H9 (cell line): ENCODE data around the gene PRSS16. TPM values are rescaled to one million over a fixed set of nuclear protein-coding genes. Genes with fewer than 3 reads are reported as not detected.
"Not testable (repeated sequence)": the region's sequence is repeated elsewhere in the genome, so short reads cannot be mapped to it uniquely, and the experiment has no call there.

Experiments used
- DNase-seq: peaks from one replicate; pipeline ENCODE4 v3.0.0-alpha.2; 2017
- H2AFZ ChIP-seq: one replicate; pipeline ENCODE4 v1.6.1; 2013; ENCODE audit warnings: mild to moderate bottlenecking, low read length, control low read depth, moderate library complexity
- H2AK5ac ChIP-seq: 2 replicates; pipeline ENCODE4 v1.6.1; 2013; ENCODE audit warnings: low read length, control low read depth, mixed read lengths; ENCODE audit not compliant: insufficient read length
- H2BK120ac ChIP-seq: one replicate; pipeline ENCODE4 v1.6.1; 2013; ENCODE audit warnings: low read depth, mild to moderate bottlenecking, low read length, control low read depth, inconsistent platforms; ENCODE audit not compliant: poor library complexity, severe bottlenecking
- H2BK12ac ChIP-seq: 2 replicates; pipeline ENCODE4 v1.6.1; 2013; ENCODE audit warnings: low read length, control low read depth, mixed read lengths, low read depth; ENCODE audit not compliant: insufficient read length
- H2BK15ac ChIP-seq: 2 replicates; pipeline ENCODE4 v1.6.1; 2013; ENCODE audit warnings: low read depth, low read length, control low read depth
- H2BK20ac ChIP-seq: one replicate; pipeline ENCODE4 v1.6.1; 2013; ENCODE audit warnings: low read depth, mild to moderate bottlenecking, low read length, control low read depth, inconsistent platforms; ENCODE audit not compliant: poor library complexity, severe bottlenecking
- H2BK5ac ChIP-seq: 2 replicates; pipeline ENCODE4 v1.6.1; 2013; ENCODE audit warnings: low read length, control low read depth, mixed read lengths; ENCODE audit not compliant: insufficient read length
- H3K14ac ChIP-seq: 2 replicates; pipeline ENCODE4 v1.6.1; 2013; ENCODE audit warnings: low read length, control low read depth; ENCODE audit not compliant: insufficient read depth
- H3K18ac ChIP-seq: 2 replicates; pipeline ENCODE4 v1.6.1; 2013; ENCODE audit warnings: low read depth, mild to moderate bottlenecking, mixed read lengths, low read length, control low read depth; ENCODE audit not compliant: insufficient read length
- H3K23ac ChIP-seq: 2 replicates; pipeline ENCODE4 v1.6.1; 2013; ENCODE audit warnings: low read length, control low read depth, mixed read lengths, low read depth; ENCODE audit not compliant: insufficient read length
- H3K23me2 ChIP-seq: 2 replicates; pipeline ENCODE4 v1.6.1; 2013; ENCODE audit warnings: low read depth, mild to moderate bottlenecking, mixed read lengths, low read length, control low read depth; ENCODE audit not compliant: insufficient read length, poor library complexity, severe bottlenecking
- H3K27ac ChIP-seq: 2 replicates; pipeline ENCODE4 v1.5.1; 2013; ENCODE audit warnings: low read length, control low read depth, mixed read lengths, low read depth; ENCODE audit not compliant: insufficient read length
- H3K27me3 ChIP-seq: 2 replicates; pipeline ENCODE4 v1.6.1; 2013; ENCODE audit warnings: low read length, control low read depth, inconsistent platforms; ENCODE audit not compliant: insufficient read depth
- H3K4ac ChIP-seq: 2 replicates; pipeline ENCODE4 v1.6.1; 2013; ENCODE audit warnings: low read depth, mild to moderate bottlenecking, control low read depth, inconsistent platforms, low read length, moderate library complexity
- H3K4me1 ChIP-seq: 2 replicates; pipeline ENCODE4 v1.6.1; 2013; ENCODE audit warnings: low read length, control low read depth, inconsistent platforms; ENCODE audit not compliant: insufficient read depth
- H3K4me2 ChIP-seq: 2 replicates; pipeline ENCODE4 v1.6.1; 2013; ENCODE audit warnings: low read length, control low read depth, mixed read lengths; ENCODE audit not compliant: insufficient read length, insufficient read depth
- H3K56ac ChIP-seq: 2 replicates; pipeline ENCODE4 v1.6.1; 2013; ENCODE audit warnings: low read depth, mild to moderate bottlenecking, mixed read lengths, low read length, control low read depth; ENCODE audit not compliant: insufficient read length
- H3K79me1 ChIP-seq: 2 replicates; pipeline ENCODE4 v1.6.1; 2013; ENCODE audit warnings: low read depth, mild to moderate bottlenecking, moderate library complexity, low read length, control low read depth, inconsistent platforms; ENCODE audit not compliant: insufficient read depth, poor library complexity, severe bottlenecking
- H3K79me2 ChIP-seq: 2 replicates; pipeline ENCODE4 v1.6.1; 2013; ENCODE audit warnings: low read length, control low read depth, inconsistent platforms; ENCODE audit not compliant: insufficient read depth
- H3K9ac ChIP-seq: 2 replicates; pipeline ENCODE4 v1.6.1; 2013; ENCODE audit warnings: low read length, control low read depth, mixed read lengths; ENCODE audit not compliant: insufficient read length; ENCODE audit errors: extremely low read depth
- H3K9me3 ChIP-seq: one replicate; pipeline ENCODE4 v1.6.1; 2013; ENCODE audit warnings: low read depth, low read length, inconsistent platforms; ENCODE audit not compliant: control insufficient read depth
- H3T11ph ChIP-seq: one replicate; pipeline ENCODE4 v1.6.1; 2013; ENCODE audit warnings: mild to moderate bottlenecking, low read length, control low read depth, inconsistent platforms
- H4K20me1 ChIP-seq: one replicate; pipeline ENCODE4 v1.6.1; 2013; ENCODE audit not compliant: control insufficient read depth, insufficient read length, insufficient read depth
- H4K5ac ChIP-seq: 2 replicates; pipeline ENCODE4 v1.6.1; 2013; ENCODE audit warnings: low read depth, mild to moderate bottlenecking, mixed read lengths, low read length, control low read depth; ENCODE audit not compliant: insufficient read length
- H4K8ac ChIP-seq: replicated peaks from 2 replicates; pipeline ENCODE4 v1.6.1; 2013; ENCODE audit warnings: low read length, control low read depth, mixed read lengths, low read depth; ENCODE audit not compliant: insufficient read length
- H4K91ac ChIP-seq: 2 replicates; pipeline ENCODE4 v1.6.1; 2013; ENCODE audit warnings: low read depth, mild to moderate bottlenecking, moderate library complexity, mixed read lengths, low read length, control low read depth; ENCODE audit not compliant: insufficient read length
- H3K27ac Mint-ChIP-seq, 3 experiments: 2 replicates in 2 of 3; 3 replicates in 1 of 3; pipeline ENCODE4 v1.8.0; 2020 to 2021; ENCODE audit warnings: mixed read lengths in 3 of 3, mild to moderate bottlenecking in 1 of 3, moderate library complexity in 1 of 3
- H3K27me3 Mint-ChIP-seq: 2 replicates; pipeline ENCODE4 v1.8.0; 2021; ENCODE audit warnings: low read depth, mild to moderate bottlenecking, moderate library complexity, mixed read lengths
- H3K36me3 Mint-ChIP-seq, 3 experiments: 2 replicates in 2 of 3; 3 replicates in 1 of 3; pipeline ENCODE4 v1.8.0; 2020 to 2021; ENCODE audit warnings: low read depth in 3 of 3, mixed read lengths in 3 of 3; ENCODE audit not compliant: insufficient read depth in 1 of 3
- H3K4me1 Mint-ChIP-seq, 2 experiments: 2 replicates each; pipeline ENCODE4 v1.8.0; 2020; ENCODE audit warnings: mixed read lengths in 2 of 2
- H3K4me3 Mint-ChIP-seq, 2 experiments: 2 replicates in 1 of 2; 3 replicates in 1 of 2; pipeline ENCODE4 v1.8.0; 2020 to 2021; ENCODE audit warnings: mild to moderate bottlenecking in 2 of 2, mixed read lengths in 2 of 2, moderate library complexity in 1 of 2
- H3K9me3 Mint-ChIP-seq, 2 experiments: 2 replicates in 1 of 2; 3 replicates in 1 of 2; pipeline ENCODE4 v1.8.0; 2020; ENCODE audit warnings: mild to moderate bottlenecking in 2 of 2, mixed read lengths in 2 of 2, moderate library complexity in 1 of 2
- WGBS: extraction: QIAGEN DNeasy Blood & Tissue Kit; methylation state at CpG from one replicate; pipeline ENCODE4 v1.1.7; 2013; ENCODE audit warnings: missing lambda C conversion rate, low lambda C conversion rate, mixed read lengths; ENCODE audit not compliant: insufficient read length; ENCODE audit errors: extremely low coverage; 5-methylcytosine and 5-hydroxymethylcytosine counted together
- total RNA-seq: library from RNA; stranded (reverse); gene quantifications from 2 replicates; pipeline ENCODE4 v1.2.1, GENCODE V29; 2021
- TF ChIP-seq, protein P1 (sequence below): fragments of 200-600 bp; sonication (generic); conservative IDR thresholded peaks from 3 replicates; pipeline ENCODE4 v1.8.0; 2021; ENCODE audit warnings: antibody characterized with exemption, mild to moderate bottlenecking

PRSS16 gene
- total RNA-seq, 1 experiment from 2014 or later = 14.8 TPM

DNA sequence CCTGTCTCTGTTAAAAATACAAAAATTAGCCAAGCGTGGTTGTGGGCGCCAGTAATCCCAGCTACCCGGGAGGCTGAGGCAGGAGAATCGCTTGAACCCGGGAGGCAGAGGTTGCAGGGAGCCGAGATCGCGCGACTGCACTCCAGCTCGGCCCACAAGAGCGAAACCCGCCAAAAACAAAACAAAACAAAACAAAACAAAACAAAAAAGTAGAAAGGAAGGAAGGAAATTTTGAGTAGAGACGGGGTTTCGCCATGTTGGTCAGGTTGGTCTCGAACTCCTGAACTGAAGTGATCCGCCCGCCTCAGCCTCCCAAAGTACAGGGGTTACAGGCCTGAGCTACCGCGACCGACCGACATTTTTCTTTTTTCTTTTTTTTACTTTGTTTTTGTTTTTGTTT is 30.6 kb upstream of the PRSS16 start:
- WGBS = no CpG with 5 or more reads among the region's 21 CpGs
- no peaks in the 10 kb centered on the region for H3K27me3 ChIP-seq
- H2BK120ac ChIP-seq = no peak overlapping the region
- no peak overlapping the region for H2BK12ac ChIP-seq
- no peaks in the 10 kb centered on the region for H3K79me2 ChIP-seq
- no peak overlapping the region for H3K18ac ChIP-seq
- no peak overlapping the region for H2BK5ac ChIP-seq
- H2BK20ac ChIP-seq = no peak overlapping the region
- H3K4me1 Mint-ChIP-seq = peaks cover 0 to under 1% of the 10 kb centered on the region in 2 experiments; a peak in 1 of 4 replicates
- no peak overlapping the region for H2AK5ac ChIP-seq
- no peak for DNase-seq
- H3K14ac ChIP-seq = no peak overlapping the region
- no peak overlapping the region for H4K5ac ChIP-seq
- no peak overlapping the region for H4K91ac ChIP-seq
- no peak overlapping the region for H3K4ac ChIP-seq
- no peak overlapping the region for H2AFZ ChIP-seq
- no peak overlapping the region for H3K4me3 Mint-ChIP-seq
- TF ChIP-seq, protein P1, sequence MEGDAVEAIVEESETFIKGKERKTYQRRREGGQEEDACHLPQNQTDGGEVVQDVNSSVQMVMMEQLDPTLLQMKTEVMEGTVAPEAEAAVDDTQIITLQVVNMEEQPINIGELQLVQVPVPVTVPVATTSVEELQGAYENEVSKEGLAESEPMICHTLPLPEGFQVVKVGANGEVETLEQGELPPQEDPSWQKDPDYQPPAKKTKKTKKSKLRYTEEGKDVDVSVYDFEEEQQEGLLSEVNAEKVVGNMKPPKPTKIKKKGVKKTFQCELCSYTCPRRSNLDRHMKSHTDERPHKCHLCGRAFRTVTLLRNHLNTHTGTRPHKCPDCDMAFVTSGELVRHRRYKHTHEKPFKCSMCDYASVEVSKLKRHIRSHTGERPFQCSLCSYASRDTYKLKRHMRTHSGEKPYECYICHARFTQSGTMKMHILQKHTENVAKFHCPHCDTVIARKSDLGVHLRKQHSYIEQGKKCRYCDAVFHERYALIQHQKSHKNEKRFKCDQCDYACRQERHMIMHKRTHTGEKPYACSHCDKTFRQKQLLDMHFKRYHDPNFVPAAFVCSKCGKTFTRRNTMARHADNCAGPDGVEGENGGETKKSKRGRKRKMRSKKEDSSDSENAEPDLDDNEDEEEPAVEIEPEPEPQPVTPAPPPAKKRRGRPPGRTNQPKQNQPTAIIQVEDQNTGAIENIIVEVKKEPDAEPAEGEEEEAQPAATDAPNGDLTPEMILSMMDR = no peak
- H3T11ph ChIP-seq = no peak overlapping the region
- no peaks in the 10 kb centered on the region for H4K20me1 ChIP-seq
- no peaks in the 10 kb centered on the region; a peak in 1 of 5 replicates for H3K9me3 Mint-ChIP-seq
- no peak overlapping the region for H3K27ac ChIP-seq
- no peaks in the 10 kb centered on the region for H3K79me1 ChIP-seq
- H3K56ac ChIP-seq = no peak overlapping the region
- H3K36me3 Mint-ChIP-seq = no peaks in the 10 kb centered on the region; a peak in 1 of 7 replicates
- H3K4me1 ChIP-seq = no peaks in the 10 kb centered on the region; the same call in 1 of the 2 replicates
- no peak overlapping the region for H3K9ac ChIP-seq
- peaks cover 8% of the 10 kb centered on the region for H3K27me3 Mint-ChIP-seq
- H3K23me2 ChIP-seq = no peaks in the 10 kb centered on the region
- H3K9me3 ChIP-seq = no peaks in the 10 kb centered on the region
- no peak overlapping the region for H2BK15ac ChIP-seq
- no peak overlapping the region for H3K4me2 ChIP-seq
- H4K8ac ChIP-seq = no peak overlapping the region
- no peak overlapping the region for H3K23ac ChIP-seq
- no peak overlapping the region for H3K27ac Mint-ChIP-seq

DNA sequence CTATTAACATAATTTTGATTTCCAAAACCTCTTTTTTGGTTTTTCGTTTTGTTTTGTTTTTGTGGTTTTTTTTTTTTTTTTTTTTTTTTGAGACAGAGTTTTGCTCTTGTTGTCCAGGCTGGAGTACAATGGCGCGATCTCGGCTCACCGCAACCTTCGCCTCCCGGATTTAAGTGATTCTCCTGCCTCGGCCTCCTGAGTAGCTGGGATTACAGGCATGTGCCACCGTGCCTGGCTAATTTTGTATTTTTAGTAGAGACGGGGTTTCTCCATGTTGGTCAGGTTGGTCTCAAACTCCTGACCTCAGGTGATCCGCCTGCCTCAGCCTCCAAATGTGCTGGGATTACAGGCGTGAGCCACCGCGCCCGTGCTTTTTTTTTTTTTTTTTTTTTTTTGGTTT is 24.5 kb upstream of the PRSS16 start:
- not testable (repeated sequence) for H3K4me2 ChIP-seq, H3K14ac ChIP-seq, H4K8ac ChIP-seq, H2BK5ac ChIP-seq, H3K27me3 Mint-ChIP-seq, H3K79me2 ChIP-seq, H3K23ac ChIP-seq, H3K36me3 Mint-ChIP-seq, H2BK120ac ChIP-seq, H3K4me1 Mint-ChIP-seq, H2BK20ac ChIP-seq, H3K56ac ChIP-seq, H3K27me3 ChIP-seq, DNase-seq, H3K27ac ChIP-seq, H3K4me1 ChIP-seq, H2AK5ac ChIP-seq, H3K9ac ChIP-seq, H2BK15ac ChIP-seq, H4K91ac ChIP-seq, H4K5ac ChIP-seq, H3K4ac ChIP-seq, H3K4me3 Mint-ChIP-seq, H3K18ac ChIP-seq, H3K27ac Mint-ChIP-seq, H3K23me2 ChIP-seq, H3T11ph ChIP-seq, H2BK12ac ChIP-seq, H3K9me3 Mint-ChIP-seq, H4K20me1 ChIP-seq, H2AFZ ChIP-seq, H3K79me1 ChIP-seq, H3K9me3 ChIP-seq
- 100% methylated on average over 1 of the region's 15 CpGs for whole genome bisulfite sequencing
